NCI-H345 (cell line): ENCODE results near the gene VAT1L.
A peak's percentile ranks its signal among the peaks of the same experiment; 100 is the strongest.

Source experiments
- DNase-seq: peaks from one replicate; lab custom pipeline; 2025; lab: John Stamatoyannopoulos, UW

Gene VAT1L, protein sequence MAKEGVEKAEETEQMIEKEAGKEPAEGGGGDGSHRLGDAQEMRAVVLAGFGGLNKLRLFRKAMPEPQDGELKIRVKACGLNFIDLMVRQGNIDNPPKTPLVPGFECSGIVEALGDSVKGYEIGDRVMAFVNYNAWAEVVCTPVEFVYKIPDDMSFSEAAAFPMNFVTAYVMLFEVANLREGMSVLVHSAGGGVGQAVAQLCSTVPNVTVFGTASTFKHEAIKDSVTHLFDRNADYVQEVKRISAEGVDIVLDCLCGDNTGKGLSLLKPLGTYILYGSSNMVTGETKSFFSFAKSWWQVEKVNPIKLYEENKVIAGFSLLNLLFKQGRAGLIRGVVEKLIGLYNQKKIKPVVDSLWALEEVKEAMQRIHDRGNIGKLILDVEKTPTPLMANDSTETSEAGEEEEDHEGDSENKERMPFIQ

GRCh38 chr16:77788181-77789084 is at the start of gene VAT1L:
TSS of gene VAT1L (plus strand) at chr16:77788564. CDS start at chr16:77788683, 119 bp downstream.
- peak; percentile 41 for DNase-seq

GRCh38 chr16:77738706-77739558 is 49.4 kb upstream of the VAT1L start:
- no peak for DNase-seq

GRCh38 chr16:77739559-77739892 is 48.8 kb upstream of the VAT1L start:
- no peak for DNase-seq

- DNase-seq = no peak
These were observed 44.2 kb upstream of the VAT1L start for GRCh38 chr16:77744141-77744540.

DNA sequence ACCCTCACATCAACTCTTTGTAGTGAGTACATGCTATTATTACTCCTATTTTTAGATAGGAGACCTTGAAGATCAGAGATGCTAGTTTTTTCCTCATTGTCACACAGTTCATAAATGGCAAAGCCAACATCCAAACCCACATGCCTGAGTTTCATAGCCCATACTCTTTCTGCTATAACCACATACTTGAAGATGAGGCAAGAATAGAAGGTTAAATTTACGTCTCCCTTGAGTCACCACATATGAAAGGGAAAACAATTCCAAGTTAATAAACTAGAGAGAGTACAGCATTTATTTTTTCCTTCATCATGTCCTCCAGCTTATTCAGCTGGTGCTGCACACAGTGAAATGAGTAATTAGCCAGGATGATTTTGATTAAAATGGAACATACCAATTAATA is 42.4 kb upstream of the VAT1L start:
- no peak for DNase-seq

- DNase-seq = no peak
These were observed 39.9 kb upstream of the VAT1L start for GRCh38 chr16:77748421-77749005.

DNA sequence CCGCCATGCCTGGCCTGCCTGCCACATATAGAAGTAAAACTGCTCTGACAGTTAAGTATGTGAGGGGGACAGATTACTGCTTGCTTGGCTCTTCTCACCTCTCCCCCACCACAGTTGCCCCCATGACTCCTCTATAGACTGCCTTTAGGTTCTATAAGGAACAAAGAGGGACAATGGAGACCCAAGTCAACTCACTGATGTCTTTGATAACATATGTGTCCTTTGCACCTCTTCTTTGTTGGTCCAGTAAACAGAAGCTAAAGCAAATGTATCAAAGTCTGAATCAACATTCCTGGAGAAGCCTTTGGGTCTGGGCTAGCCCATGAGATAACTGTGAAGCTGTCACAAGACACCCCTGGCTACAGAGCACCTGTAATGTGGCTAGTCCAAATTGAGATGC is 38.9 kb upstream of the VAT1L start:
- DNase-seq = no peak

DNA sequence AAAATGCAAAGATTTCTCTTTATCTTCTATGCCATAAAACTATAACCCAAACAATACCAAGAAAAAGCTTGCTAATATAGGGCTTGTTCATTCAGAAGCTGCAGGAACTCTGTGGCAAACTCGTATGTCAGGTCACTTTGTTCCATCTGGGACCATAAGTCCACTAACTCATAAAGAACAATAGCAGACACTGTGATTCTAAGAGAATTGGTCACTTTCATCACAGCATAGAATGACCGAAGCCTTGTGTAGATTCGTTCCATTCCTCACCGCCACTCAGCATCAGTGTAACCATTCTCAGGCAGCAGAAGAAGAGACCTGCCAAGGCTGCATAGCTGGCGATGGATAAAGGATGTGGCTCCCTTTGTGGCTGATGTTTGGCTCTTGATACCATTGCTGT is 30.3 kb upstream of the VAT1L start:
- DNase-seq = no peak

- no peak for DNase-seq
These were observed 29.9 kb upstream of the VAT1L start for GRCh38 chr16:77758508-77758907.

DNA sequence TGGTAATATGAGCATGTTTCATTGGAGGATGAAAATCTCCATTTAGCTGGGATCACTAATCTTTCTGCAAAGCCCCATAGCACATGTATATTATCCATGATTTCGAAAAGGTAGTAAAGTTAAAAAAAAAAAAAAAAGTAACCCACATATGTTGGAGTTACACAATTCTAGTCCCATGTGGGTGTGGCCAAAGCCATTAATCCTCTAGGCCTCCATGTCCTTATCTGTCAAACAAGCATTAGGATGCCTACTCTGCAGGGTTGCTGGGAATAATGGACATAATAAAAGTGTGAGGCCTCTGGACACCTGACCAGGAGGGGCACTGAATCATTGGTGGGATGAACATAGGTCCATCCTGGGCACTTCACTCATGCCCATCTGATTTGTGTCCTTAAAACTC is 29.2 kb upstream of the VAT1L start:
- no peak for DNase-seq

DNA sequence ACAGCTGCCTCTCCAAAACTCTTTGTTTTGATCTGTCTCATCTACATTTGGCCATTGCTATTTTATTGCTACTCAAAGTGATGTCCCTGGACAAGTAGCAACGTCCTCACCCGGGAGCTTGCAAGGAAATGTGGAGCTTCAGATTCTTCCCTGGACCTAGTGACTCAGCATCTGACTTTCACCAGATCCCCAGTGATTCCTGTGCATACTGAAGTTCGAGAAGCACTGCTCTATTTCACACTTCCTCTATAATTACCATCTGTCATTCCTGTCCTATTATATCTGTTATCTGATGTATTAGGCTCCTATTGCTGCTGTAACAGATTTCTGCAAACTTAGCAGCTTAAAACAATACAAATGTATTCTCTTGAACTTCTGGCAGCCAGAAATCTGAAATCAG is 28.5 kb upstream of the VAT1L start:
- DNase-seq = no peak

DNA sequence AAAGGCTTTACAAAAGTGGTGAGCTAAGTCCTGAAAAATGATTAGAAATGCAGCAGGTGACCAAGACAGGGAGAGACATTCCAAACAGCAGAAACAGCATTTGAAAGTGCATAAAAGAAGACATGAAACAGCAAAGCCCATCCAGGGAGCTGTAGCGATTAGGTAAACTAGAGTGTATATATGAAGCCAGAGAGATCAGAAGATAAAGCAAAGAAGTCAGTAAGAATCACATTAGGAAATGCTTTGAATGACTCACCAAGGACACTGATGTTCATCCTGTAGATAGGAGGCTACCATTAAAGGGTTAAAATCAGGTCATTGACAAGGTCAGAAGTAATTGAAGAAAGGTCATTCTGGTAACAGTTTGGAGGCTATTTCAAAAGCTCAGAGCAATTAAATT is 27.6 kb upstream of the VAT1L start:
- no peak for DNase-seq

GRCh38 chr16:77761204-77761603 is 27.2 kb upstream of the VAT1L start:
- DNase-seq = no peak

DNA sequence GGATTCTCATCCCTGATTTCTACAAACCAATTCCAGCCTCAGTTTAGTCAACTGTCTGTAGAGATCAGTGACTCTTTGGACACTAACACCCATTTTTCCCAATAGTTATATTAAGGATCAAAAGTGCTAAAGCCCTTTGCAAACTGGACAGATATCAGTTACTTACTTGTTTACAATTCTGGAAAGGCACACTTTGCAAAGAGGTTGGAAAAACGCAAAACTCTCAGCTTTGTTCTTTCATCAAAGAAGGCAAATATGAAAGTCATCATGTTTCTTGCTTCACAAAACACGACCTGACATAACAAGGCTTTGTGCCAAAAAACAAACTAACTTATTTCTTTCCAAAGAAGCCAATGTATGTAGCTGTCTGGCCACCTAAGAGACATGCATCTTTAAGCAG is 26.1 kb upstream of the VAT1L start:
- DNase-seq = no peak

GRCh38 chr16:77763994-77764393 is 24.4 kb upstream of the VAT1L start:
- no peak for DNase-seq

DNA sequence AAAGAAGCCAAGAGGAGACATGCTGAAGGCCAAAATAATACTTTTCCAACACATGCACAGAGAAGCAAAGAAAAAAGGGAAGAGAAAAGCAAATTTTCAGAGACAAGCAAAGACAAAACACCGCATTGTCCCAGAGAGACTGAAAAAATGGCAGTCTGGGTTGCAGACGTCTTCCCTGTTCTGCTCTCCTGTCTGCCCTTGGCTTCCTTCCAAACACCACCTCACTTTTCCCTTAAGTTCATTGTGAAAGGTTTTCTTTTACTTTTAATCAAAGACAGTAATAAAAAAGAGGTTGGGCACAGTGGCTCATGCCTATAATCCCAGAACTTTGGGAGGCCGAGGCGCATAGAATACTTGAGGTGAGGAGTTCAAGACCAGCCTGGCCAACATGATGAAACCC is 21.2 kb upstream of the VAT1L start:
- DNase-seq = no peak

- DNase-seq = no peak
These were observed 20.5 kb upstream of the VAT1L start for GRCh38 chr16:77767826-77768225.

- DNase-seq = no peak
These were observed 12.2 kb upstream of the VAT1L start for GRCh38 chr16:77775911-77776909.

GRCh38 chr16:77777745-77778144 is 10.6 kb upstream of the VAT1L start:
- DNase-seq = no peak

GRCh38 chr16:77780378-77780837 is 8.0 kb upstream of the VAT1L start:
- no peak for DNase-seq

GRCh38 chr16:77781091-77781490 is 7.3 kb upstream of the VAT1L start:
- no peak for DNase-seq
